GM12875 (cell line): ENCODE measurements around the gene STMN3.

Source experiments
- H3K4me3 ChIP-seq: one replicate; pipeline ENCODE4 v1.5.1; 2011; ENCODE audit warnings: low read depth, low read length, control low read depth
- TF ChIP-seq, protein P1 (sequence below): IDR thresholded peaks from 2 replicates; pipeline ENCODE4 v1.5.1; 2011; ENCODE audit warnings: low read depth, mild to moderate bottlenecking, control low read depth, inconsistent platforms, low read length, moderate library complexity, borderline replicate concordance; ENCODE audit not compliant: insufficient read depth

STMN3 gene

DNA sequence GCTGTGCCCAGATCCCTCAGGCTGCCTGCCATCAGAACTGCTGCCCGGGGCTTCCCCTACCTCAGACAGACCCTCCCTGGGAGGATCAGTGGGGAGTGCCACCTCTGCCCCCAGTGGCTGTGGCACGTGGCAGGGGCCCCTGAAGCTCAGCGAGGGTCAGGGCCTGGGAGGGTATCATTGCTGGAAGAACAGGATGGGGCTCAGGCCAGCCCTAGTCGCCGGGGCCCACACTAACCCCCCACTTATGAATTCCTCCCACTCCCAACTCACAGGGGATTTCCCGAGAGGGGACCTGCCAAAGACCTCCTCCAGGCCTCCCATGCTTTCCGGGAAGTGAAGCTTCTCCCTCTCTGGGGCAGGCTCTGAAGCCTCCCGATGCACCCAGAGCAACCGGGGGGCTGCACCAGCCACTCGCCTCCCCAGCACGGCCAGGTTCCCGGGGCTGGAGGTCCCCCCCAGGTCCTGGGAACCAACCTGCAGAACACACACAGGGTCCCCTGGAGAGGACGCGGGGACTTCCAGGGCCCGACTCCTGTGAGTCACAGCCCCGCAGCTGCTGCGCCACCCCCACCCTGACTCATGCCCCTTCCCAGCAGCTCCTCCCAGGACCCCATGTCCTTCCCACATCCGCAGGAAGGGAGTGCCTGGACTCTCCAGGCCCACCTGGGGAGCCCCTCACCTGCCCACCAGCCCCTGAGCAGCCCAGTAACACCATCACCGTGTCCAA, 45.7 kb upstream of the STMN3 start:
- H3K4me3 ChIP-seq: no peak overlapping the region
- TF ChIP-seq, protein P1, sequence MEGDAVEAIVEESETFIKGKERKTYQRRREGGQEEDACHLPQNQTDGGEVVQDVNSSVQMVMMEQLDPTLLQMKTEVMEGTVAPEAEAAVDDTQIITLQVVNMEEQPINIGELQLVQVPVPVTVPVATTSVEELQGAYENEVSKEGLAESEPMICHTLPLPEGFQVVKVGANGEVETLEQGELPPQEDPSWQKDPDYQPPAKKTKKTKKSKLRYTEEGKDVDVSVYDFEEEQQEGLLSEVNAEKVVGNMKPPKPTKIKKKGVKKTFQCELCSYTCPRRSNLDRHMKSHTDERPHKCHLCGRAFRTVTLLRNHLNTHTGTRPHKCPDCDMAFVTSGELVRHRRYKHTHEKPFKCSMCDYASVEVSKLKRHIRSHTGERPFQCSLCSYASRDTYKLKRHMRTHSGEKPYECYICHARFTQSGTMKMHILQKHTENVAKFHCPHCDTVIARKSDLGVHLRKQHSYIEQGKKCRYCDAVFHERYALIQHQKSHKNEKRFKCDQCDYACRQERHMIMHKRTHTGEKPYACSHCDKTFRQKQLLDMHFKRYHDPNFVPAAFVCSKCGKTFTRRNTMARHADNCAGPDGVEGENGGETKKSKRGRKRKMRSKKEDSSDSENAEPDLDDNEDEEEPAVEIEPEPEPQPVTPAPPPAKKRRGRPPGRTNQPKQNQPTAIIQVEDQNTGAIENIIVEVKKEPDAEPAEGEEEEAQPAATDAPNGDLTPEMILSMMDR: no peak

DNA sequence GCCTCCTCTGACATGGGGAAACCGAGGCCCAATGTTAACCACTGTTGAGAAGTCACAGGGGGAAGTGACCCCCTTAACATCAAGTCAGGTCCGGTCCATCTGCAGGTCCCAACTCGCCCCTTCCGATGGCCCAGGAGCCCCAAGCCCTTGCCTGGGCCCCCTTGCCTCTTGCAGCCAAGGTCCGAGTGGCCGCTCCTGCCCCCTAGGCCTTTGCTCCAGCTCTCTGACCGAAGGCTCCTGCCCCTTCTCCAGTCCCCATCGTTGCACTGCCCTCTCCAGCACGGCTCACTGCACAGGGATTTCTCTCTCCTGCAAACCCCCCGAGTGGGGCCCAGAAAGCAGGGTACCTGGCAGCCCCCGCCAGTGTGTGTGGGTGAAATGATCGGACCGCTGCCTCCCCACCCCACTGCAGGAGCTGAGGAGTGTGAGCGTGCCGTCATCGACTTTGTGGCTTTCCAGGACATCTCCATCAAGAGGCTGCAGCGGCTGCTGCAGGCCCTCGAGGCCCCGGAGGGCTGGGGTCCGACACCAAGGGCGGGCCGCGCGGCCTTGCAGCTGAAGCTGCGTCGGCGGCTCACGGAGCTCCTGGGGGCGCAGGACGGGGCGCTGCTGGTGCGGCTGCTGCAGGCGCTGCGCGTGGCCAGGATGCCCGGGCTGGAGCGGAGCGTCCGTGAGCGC, 44.8 kb upstream of the STMN3 start:
- H3K4me3 ChIP-seq: no peak overlapping the region
- TF ChIP-seq, protein P1: no peak

DNA sequence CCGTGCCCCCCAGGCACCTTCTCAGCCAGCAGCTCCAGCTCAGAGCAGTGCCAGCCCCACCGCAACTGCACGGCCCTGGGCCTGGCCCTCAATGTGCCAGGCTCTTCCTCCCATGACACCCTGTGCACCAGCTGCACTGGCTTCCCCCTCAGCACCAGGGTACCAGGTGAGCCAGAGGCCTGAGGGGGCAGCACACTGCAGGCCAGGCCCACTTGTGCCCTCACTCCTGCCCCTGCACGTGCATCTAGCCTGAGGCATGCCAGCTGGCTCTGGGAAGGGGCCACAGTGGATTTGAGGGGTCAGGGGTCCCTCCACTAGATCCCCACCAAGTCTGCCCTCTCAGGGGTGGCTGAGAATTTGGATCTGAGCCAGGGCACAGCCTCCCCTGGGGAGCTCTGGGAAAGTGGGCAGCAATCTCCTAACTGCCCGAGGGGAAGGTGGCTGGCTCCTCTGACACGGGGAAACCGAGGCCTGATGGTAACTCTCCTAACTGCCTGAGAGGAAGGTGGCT, 44.2 kb upstream of the STMN3 start:
- no peak overlapping the region for H3K4me3 ChIP-seq

DNA sequence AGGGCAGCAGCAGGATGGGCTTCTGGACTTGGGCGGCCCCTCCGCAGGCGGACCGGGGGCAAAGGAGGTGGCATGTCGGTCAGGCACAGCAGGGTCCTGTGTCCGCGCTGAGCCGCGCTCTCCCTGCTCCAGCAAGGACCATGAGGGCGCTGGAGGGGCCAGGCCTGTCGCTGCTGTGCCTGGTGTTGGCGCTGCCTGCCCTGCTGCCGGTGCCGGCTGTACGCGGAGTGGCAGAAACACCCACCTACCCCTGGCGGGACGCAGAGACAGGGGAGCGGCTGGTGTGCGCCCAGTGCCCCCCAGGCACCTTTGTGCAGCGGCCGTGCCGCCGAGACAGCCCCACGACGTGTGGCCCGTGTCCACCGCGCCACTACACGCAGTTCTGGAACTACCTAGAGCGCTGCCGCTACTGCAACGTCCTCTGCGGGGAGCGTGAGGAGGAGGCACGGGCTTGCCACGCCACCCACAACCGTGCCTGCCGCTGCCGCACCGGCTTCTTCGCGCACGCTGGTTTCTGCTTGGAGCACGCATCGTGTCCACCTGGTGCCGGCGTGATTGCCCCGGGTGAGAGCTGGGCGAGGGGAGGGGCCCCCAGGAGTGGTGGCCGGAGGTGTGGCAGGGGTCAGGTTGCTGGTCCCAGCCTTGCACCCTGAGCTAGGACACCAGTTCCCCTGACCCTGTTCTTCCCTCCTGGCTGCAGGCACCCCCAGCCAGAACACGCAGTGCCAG, 43.6 kb upstream of the STMN3 start, which contains the start of gene TNFRSF6B:
Gene TNFRSF6B, plus strand, starts transcription at position 25 of the 729 bp plus-strand sequence. Its CDS starts 116 bp downstream, at position 141.
- H3K4me3 ChIP-seq: no peak within 1 kb of the TSS
- TF ChIP-seq, protein P1: no peak

More for the DNA sequence above, 44.2 kb upstream of the STMN3 start:
- TF ChIP-seq, protein P1: no peak

DNA sequence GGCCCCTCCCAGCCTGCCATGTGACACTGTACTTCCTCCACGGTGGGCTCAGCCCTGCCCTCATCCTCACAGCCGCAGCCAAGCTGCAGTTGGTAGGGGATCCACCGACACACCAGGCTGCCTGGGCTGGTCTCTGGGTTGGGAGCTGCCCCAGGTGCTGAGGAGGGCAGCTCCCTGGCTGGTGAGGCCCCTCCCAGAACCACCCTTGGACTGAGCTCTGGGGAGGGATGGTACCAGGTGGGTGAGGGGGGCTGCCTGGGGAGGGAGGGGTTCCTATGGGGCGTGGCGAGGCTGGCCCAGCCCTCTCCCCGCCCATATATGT, 43.0 kb upstream of the STMN3 start:
- no peak overlapping the region for H3K4me3 ChIP-seq
- TF ChIP-seq, protein P1: no peak

DNA sequence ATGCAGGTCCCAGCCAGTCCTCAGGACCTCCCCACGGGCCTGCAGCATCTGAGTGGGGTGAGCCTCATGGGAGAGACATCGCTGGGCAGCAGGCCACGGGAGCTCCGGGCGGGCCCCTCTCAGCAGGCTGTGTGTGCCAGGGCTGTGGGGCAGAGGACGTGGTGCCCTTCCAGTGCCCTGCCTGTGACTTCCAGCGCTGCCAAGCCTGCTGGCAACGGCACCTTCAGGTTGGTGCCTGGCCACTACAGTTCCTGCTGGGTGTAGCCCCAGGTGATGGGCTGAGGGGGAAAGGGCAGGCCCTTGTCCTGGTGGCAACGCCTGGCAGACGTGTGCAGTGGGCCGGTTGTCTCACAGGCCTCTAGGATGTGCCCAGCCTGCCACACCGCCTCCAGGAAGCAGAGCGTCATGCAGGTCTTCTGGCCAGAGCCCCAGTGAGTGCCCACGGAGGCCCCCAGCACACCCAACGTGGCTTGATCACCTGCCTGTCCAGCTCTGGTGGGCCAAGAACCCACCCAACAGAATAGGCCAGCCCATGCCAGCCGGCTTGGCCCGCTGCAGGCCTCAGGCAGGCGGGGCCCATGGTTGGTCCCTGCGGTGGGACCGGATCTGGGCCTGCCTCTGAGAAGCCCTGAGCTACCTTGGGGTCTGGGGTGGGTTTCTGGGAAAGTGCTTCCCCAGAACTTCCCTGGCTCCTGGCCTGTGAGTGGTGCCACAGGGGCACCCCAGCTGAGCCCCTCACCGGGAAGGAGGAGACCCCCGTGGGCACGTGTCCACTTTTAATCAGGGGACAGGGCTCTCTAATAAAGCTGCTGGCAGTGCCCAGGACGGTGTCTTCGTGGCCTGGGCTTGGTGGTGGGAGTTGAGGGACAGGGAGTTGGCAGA, 42.4 kb upstream of the STMN3 start:
- TF ChIP-seq, protein P1: no peak
- H3K4me3 ChIP-seq: no peak overlapping the region
